Lower lobe of right lung (tissue), 2 donors: ENCODE results near the gene USP14. TPM values are rescaled to one million over a fixed set of nuclear protein-coding genes. Genes with fewer than 3 reads are reported as not detected.

Experiments used
- ATAC-seq, 2 donors: fragments of 200-7000 bp; cut with Tn5 transposase; one replicate each; pipeline ENCODE4 v1.9.1; 2020 to 2022; ENCODE audit warnings: mild to moderate bottlenecking in 2 of 2, moderate library complexity in 2 of 2
- DNase-seq: peaks from one replicate; pipeline ENCODE4 v3.0.0-alpha.2; 2020
- H3K27ac ChIP-seq: fragments of 200-600 bp; one replicate; pipeline ENCODE4 v1.8.0; 2022
- H3K27me3 ChIP-seq: fragments of 200-600 bp; one replicate; pipeline ENCODE4 v1.8.0; 2022; ENCODE audit warnings: low read depth
- H3K36me3 ChIP-seq: fragments of 200-600 bp; one replicate; pipeline ENCODE4 v1.8.0; 2022; ENCODE audit warnings: mild to moderate bottlenecking
- H3K4me1 ChIP-seq: fragments of 200-600 bp; one replicate; pipeline ENCODE4 v1.8.0; 2022
- H3K4me3 ChIP-seq: fragments of 200-600 bp; one replicate; pipeline ENCODE4 v1.8.0; 2022; ENCODE audit warnings: mild to moderate bottlenecking
- H3K9me3 ChIP-seq: fragments of 200-600 bp; one replicate; pipeline ENCODE4 v1.8.0; 2022
- intact Hi-C: fragments of 100-400 bp; cut with DNase I; formaldehyde crosslinking; loops from one replicate; pipeline ENCODE4 v1.11.0; 2022
- total RNA-seq: library from RNA; stranded (reverse); fragmentation: NEBNext Ultra II Directional; extraction: Animal tissue kit (Norgen Biotek cat#: 25700); gene quantifications from one replicate; pipeline ENCODE4 v1.2.1, GENCODE V29; 2021
- TF ChIP-seq, protein P1 (sequence below): fragments of 200-600 bp; IDR thresholded peaks from one replicate; pipeline ENCODE4 v1.8.0; 2022; ENCODE audit warnings: antibody characterized with exemption, mild to moderate bottlenecking
- donor health status: DM: no; HTN: yes; CAD: no; lungs with severe emphysema.

Gene USP14
- total RNA-seq, 1 donor from 2014 or later = 43.2 TPM

DNA sequence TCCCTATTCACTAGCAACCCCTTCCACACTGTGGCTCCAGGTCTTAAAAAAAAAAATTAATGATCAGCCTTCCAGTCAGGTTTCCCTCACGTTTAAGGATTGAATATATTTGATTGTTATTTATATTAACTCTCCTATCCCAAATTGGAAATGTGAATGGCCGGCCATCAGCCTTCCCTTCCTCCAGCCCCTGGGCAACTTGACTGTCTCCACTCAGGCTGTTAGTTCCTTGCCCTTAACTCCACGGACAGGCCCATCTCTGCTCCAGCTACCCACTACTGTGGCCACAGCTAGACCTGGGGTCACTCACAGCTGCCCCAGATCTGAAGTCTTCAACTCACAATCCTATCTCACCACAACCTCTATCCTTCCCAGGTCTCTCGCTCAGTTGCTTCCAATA lies 69.5 kb downstream of the USP14 start:
- TF ChIP-seq, protein P1, sequence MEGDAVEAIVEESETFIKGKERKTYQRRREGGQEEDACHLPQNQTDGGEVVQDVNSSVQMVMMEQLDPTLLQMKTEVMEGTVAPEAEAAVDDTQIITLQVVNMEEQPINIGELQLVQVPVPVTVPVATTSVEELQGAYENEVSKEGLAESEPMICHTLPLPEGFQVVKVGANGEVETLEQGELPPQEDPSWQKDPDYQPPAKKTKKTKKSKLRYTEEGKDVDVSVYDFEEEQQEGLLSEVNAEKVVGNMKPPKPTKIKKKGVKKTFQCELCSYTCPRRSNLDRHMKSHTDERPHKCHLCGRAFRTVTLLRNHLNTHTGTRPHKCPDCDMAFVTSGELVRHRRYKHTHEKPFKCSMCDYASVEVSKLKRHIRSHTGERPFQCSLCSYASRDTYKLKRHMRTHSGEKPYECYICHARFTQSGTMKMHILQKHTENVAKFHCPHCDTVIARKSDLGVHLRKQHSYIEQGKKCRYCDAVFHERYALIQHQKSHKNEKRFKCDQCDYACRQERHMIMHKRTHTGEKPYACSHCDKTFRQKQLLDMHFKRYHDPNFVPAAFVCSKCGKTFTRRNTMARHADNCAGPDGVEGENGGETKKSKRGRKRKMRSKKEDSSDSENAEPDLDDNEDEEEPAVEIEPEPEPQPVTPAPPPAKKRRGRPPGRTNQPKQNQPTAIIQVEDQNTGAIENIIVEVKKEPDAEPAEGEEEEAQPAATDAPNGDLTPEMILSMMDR = no peak
- no peaks in the 10 kb centered on the region for H3K4me1 ChIP-seq
- no peaks in the 10 kb centered on the region for H3K27me3 ChIP-seq
- intact Hi-C loops = no loop called here
- H3K4me3 ChIP-seq = no peak overlapping the region
- DNase-seq (no peak), ATAC-seq (no peak)
- peaks cover 47% of the 10 kb centered on the region for H3K36me3 ChIP-seq
- no peaks in the 10 kb centered on the region for H3K9me3 ChIP-seq
- no peak overlapping the region for H3K27ac ChIP-seq

DNA sequence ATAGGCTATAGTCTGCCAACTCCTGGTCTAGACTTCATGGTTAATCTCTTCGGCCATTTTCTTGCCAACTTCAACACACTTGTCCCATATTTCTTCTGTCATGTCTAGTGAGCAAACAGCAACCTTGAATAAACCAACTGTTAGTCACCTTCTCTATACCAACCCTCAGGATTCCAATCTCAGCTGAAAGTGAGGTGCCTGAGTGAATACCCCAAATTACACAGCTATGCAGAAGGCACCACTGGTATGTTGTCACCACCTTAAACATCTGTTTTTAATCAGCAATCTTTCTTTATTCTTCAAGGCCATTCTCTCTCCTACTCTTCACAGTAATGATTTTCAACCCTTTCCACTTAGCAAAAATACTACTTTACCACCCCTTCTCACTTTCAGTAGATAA lies 70.2 kb downstream of the USP14 start:
- DNase-seq (no peak), ATAC-seq (no peak)
- intact Hi-C loops = no loop called here
- TF ChIP-seq, protein P1 = no peak
- H3K4me1 ChIP-seq = no peaks in the 10 kb centered on the region
- H3K36me3 ChIP-seq = peaks cover 40% of the 10 kb centered on the region
- no peak overlapping the region for H3K4me3 ChIP-seq
- H3K27ac ChIP-seq = no peak overlapping the region
- no peaks in the 10 kb centered on the region for H3K9me3 ChIP-seq
- no peaks in the 10 kb centered on the region for H3K27me3 ChIP-seq

DNA sequence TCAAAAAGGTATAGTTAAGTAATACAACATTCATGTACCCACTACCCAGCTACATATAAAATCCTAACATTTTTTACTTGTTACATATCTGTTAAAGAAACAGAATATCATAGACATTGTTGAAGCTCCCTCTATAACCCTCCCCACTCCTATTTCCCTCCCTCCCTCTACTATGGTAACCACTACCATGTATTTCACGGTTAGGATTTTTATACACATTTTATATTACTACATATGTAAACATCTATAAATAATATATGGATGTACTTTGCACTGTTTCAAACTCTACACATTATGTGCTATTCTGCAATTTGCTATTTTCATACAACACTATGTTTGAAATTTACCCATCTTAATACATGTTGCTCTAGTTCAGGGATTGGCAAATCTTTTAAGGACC lies 73.2 kb downstream of the USP14 start:
- no peak for DNase-seq
- Histone ChIP-seq H3K27me3 (no peaks in the 10 kb centered on the region), H3K36me3 (peaks cover 10% of the 10 kb centered on the region), H3K27ac (no peak overlapping the region), H3K4me3 (no peak overlapping the region), H3K9me3 (no peaks in the 10 kb centered on the region), H3K4me1 (no peaks in the 10 kb centered on the region)
- TF ChIP-seq, protein P1 = no peak
- ATAC-seq = no peak
- intact Hi-C loops = no loop called here

DNA sequence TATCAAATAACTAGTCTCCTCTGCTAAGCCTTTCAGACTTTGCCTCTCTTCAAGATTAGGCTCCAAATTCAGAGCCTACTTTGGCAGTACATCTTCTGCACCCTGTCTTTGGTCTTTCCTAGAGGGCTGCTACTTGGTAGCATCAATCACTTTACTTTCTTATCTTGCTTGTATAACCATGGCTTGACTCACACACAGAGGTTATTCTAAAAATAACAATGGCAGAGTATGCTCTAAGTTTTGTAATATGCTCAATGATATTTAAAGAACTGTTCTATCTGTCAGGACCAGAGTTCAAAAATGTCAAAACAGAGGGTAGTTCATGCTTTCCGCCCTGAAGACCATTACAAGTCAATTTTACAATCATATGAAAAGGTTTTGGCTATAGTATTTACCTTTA lies 81.8 kb downstream of the USP14 start:
- TF ChIP-seq, protein P1 = no peak
- intact Hi-C loops = no loop called here
- peaks cover 53% of the 10 kb centered on the region for H3K36me3 ChIP-seq
- no peak for DNase-seq
- H3K4me3 ChIP-seq = no peak overlapping the region
- H3K27me3 ChIP-seq = no peaks in the 10 kb centered on the region
- ATAC-seq = no peak
- no peaks in the 10 kb centered on the region for H3K9me3 ChIP-seq
- no peaks in the 10 kb centered on the region for H3K4me1 ChIP-seq
- H3K27ac ChIP-seq = no peak overlapping the region

DNA sequence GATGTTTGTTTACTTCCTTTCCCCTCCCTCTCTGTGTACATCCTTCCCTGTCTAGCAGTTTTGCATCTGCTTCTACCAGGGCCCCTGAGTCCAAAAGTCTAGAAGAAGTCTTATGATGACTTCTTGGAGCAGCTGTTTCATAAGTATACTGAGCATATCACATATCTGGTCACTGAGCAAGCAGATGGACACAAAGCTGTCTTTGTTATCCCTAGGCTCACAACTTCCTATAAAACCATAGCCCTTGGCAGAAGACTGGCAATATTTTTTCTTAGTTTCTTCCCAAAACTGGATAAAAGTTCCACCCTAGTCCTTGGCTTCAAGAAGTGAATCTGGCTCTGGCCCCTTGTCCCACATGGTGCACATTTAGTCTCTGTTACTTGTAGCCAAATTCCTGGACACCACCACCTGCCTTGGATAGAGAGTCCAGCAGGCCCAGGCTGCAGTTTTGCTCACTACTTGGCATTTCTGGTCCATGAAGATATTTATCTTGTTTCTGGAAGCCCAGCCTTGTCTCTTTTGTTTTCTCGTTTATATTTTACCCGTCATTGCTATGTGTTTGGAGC lies 87.0 kb downstream of the USP14 start:
- Histone ChIP-seq H3K4me1 (no peaks in the 10 kb centered on the region), H3K4me3 (no peak overlapping the region), H3K27me3 (no peaks in the 10 kb centered on the region), H3K27ac (no peak overlapping the region), H3K9me3 (no peaks in the 10 kb centered on the region), H3K36me3 (peaks cover 97% of the 10 kb centered on the region)
- intact Hi-C loops = no loop called here
- TF ChIP-seq, protein P1 = no peak
- no peak for DNase-seq
- no peak for ATAC-seq

DNA sequence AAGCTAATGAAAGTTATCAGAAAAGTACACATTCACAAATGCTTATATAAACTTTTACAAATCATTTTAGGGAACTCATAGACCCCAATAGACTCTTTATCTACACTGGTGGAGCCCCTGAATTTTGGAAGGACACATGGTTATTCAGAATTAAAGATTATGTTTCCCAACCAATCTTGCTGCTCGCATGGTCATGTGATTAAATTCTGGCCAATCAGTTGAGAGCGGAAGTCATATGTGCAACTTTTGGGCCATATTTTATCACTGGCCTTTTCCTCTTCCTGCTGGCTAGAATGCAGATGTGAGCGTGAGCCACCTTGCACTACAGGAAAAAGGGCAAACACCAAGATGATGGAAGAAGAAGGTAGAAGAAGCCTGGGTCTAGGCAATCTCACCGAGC lies 89.7 kb downstream of the USP14 start:
- TF ChIP-seq, protein P1 = no peak
- Histone ChIP-seq H3K9me3 (no peaks in the 10 kb centered on the region), H3K4me3 (no peak overlapping the region), H3K4me1 (no peaks in the 10 kb centered on the region), H3K27ac (no peak overlapping the region), H3K36me3 (peaks cover 100% of the 10 kb centered on the region), H3K27me3 (no peaks in the 10 kb centered on the region)
- DNase-seq (no peak), ATAC-seq (no peak)
- intact Hi-C loops = no loop called here
